Measurements from ENCODE around the gene AGO1. TPM values are rescaled to one million over a fixed set of nuclear protein-coding genes. Genes with fewer than 3 reads are reported as not detected.

The AGO1 gene
- total RNA-seq, 1 donor from 2014 or later: 61.5 TPM

DNA sequence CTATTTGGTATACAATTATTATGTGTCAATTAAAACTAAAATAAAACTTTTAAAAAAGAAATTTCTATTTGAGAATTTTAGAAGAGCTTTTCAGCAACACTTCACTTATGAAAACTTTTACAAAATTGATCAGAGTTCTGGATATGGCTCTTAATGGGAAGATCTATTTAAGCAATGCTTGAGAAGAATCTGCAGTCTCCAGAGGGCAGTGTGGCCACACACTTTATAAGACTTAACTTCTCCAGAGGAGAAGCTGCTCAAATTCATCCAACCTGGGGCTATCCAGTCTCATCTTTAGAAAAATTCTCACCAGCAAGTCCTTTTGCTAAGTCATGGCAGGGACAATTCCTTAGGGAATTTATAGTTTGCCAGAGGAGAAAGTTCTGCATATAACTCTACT is 25.2 kb upstream of the AGO1 start:
- no peaks in the 10 kb centered on the region for H3K9me3 Mint-ChIP-seq
- DNase-seq (ENCODE audit: low read depth, low spot score): no peak
- H3K4me1 Mint-ChIP-seq: peaks cover 9% of the 10 kb centered on the region
- no peaks in the 10 kb centered on the region for H3K27me3 Mint-ChIP-seq (ENCODE audit: low read depth)
- no peak overlapping the region for H3K4me3 Mint-ChIP-seq
- H3K27ac Mint-ChIP-seq (ENCODE audit: unreplicated experiment): no peak overlapping the region
- TF ChIP-seq, protein P1, sequence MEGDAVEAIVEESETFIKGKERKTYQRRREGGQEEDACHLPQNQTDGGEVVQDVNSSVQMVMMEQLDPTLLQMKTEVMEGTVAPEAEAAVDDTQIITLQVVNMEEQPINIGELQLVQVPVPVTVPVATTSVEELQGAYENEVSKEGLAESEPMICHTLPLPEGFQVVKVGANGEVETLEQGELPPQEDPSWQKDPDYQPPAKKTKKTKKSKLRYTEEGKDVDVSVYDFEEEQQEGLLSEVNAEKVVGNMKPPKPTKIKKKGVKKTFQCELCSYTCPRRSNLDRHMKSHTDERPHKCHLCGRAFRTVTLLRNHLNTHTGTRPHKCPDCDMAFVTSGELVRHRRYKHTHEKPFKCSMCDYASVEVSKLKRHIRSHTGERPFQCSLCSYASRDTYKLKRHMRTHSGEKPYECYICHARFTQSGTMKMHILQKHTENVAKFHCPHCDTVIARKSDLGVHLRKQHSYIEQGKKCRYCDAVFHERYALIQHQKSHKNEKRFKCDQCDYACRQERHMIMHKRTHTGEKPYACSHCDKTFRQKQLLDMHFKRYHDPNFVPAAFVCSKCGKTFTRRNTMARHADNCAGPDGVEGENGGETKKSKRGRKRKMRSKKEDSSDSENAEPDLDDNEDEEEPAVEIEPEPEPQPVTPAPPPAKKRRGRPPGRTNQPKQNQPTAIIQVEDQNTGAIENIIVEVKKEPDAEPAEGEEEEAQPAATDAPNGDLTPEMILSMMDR (conservative IDR thresholded peaks at IDR 0.05): peak; percentile 47
- H3K36me3 Mint-ChIP-seq (ENCODE audit: low read depth): no peaks in the 10 kb centered on the region

DNA sequence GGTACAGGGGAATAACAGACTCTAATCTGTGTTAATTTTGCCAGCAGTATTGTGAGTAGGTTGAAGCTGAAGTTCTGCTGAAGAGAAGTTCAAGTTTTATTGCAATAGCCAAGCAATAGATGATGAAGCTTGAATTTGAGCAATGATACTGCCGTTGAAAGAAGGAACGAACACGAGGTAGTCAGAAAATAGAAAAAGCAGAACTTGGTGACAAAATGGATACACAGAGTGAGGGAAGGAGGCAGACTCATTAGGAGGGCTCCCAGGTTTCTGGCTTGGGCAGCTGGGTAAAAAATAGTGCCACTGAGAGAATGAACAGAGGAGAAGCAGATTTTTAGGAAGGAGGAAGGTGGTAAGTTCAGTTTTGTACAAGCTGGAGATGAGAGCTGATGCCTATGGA is 22.3 kb upstream of the AGO1 start:
- H3K27me3 Mint-ChIP-seq (ENCODE audit: low read depth): no peaks in the 10 kb centered on the region
- TF ChIP-seq, protein P1 (conservative IDR thresholded peaks at IDR 0.05): no peak
- H3K4me3 Mint-ChIP-seq: no peak overlapping the region
- H3K27ac Mint-ChIP-seq (ENCODE audit: unreplicated experiment): no peak overlapping the region
- no peaks in the 10 kb centered on the region for H3K36me3 Mint-ChIP-seq (ENCODE audit: low read depth)
- no peak for DNase-seq (ENCODE audit: low read depth, low spot score)
- no peaks in the 10 kb centered on the region for H3K9me3 Mint-ChIP-seq
- H3K4me1 Mint-ChIP-seq: peaks cover 4% of the 10 kb centered on the region

DNA sequence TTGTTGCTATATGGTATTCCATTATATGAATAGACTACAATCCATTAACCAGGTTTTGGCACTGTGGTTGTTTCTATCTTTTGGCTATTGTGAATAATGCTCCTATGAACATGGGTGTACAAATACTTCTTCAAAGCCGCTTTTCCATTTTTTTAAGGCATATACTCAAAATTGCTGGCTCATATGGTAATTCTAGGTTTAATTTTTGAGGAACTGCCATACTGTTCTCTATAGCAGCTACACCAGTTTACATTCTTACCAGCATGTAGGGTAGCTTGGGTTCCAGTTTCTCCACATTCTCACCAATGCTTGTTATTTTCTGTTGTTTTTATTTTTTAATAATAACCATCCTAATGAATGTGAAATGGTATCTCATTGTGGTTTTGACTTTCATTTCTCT is 19.9 kb upstream of the AGO1 start:
- no peak for DNase-seq (ENCODE audit: low read depth, low spot score)
- peaks cover 4% of the 10 kb centered on the region for H3K4me1 Mint-ChIP-seq
- no peaks in the 10 kb centered on the region for H3K9me3 Mint-ChIP-seq
- H3K36me3 Mint-ChIP-seq (ENCODE audit: low read depth): no peaks in the 10 kb centered on the region
- H3K27me3 Mint-ChIP-seq (ENCODE audit: low read depth): no peaks in the 10 kb centered on the region
- H3K27ac Mint-ChIP-seq (ENCODE audit: unreplicated experiment): no peak overlapping the region
- no peak overlapping the region for H3K4me3 Mint-ChIP-seq
- TF ChIP-seq, protein P1 (conservative IDR thresholded peaks at IDR 0.05): no peak

DNA sequence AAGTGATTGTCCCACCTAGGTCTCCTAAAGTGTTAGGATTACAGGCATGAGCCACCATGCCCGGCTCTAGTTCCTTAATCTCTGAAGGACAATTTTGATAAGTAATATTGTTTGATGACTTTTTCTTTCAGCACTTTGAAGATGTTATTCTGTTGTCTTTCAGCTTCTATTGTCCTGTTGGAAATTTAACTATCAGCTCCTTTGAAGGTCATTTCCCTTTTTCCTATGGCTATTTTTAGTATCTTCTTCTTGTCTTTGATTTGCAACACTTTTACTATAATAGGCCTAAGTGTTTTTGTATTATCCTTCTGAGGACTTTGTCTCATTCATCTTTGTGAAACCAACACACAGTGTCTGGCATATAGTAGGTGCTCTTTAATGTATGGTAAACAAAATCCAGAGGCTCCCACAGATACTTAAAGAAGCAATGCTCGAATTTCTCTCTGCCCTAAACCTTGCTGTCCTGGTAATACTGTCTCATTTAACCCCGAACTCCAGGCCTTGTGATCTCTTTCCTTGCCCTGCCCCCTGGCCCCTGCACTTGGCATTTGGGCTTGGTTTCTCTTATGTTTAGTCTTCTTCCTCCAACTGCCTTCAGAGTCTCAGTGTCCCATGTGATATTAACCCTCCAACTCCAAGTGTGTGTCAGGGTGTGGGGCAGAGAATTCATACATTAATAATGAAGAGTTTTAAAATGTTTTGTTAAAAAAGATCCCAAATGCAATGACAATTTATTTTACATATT is 19.0 kb upstream of the AGO1 start:
- no peak for DNase-seq (ENCODE audit: low read depth, low spot score)
- Mint-ChIP-seq H3K4me1 (peaks cover 4% of the 10 kb centered on the region), H3K27me3 (ENCODE audit: low read depth) (no peaks in the 10 kb centered on the region), H3K27ac (ENCODE audit: unreplicated experiment) (no peak overlapping the region), H3K9me3 (no peaks in the 10 kb centered on the region), H3K4me3 (no peak overlapping the region), H3K36me3 (ENCODE audit: low read depth) (no peaks in the 10 kb centered on the region)
- TF ChIP-seq, protein P1 (conservative IDR thresholded peaks at IDR 0.05): no peak

DNA sequence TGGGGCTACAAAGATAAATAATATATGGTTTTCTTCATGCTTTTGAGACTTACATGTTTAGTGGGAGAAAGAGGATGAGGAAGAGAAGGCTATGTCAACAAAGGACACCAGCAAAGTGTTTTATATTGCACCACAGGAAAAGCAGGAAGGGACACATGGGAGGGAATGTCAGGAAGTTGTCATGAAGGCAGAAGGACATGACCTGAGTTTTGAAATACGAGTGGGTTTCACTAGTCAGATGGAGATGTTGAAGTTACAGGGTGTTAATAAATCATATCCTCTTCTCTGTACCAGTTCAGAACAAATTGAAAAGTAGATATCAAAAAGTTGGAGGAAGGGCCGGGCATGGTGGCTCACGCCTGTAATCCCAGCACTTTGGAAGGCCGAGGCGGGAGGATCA is 18.2 kb upstream of the AGO1 start:
- Mint-ChIP-seq H3K4me1 (peaks cover 4% of the 10 kb centered on the region), H3K27me3 (ENCODE audit: low read depth) (no peaks in the 10 kb centered on the region), H3K27ac (ENCODE audit: unreplicated experiment) (no peak overlapping the region), H3K9me3 (no peaks in the 10 kb centered on the region), H3K4me3 (no peak overlapping the region), H3K36me3 (ENCODE audit: low read depth) (no peaks in the 10 kb centered on the region)
- TF ChIP-seq, protein P1 (conservative IDR thresholded peaks at IDR 0.05): no peak
- no peak for DNase-seq (ENCODE audit: low read depth, low spot score)
